HEK293 (cell line): ENCODE results near the gene CDC5L.

ENCODE experiments used
- CTCF ChIA-PET: fragments of 350-600 bp; formaldehyde crosslinking; extraction: SDS; loops from one replicate; lab custom pipeline; 2021; ENCODE audit warnings: antibody characterized with exemption; lab: Yijun Ruan, JAX
- POLR2A ChIA-PET: fragments of 300-600 bp; formaldehyde crosslinking; extraction: SDS; loops from one replicate; lab custom pipeline; 2020; ENCODE audit warnings: antibody characterized with exemption, inconsistent platforms; lab: Yijun Ruan, JAX
- H3K27ac ChIP-seq: fragments of 200-500 bp; sonication (Bioruptor generic); 2 replicates; pipeline ENCODE4 v1.5.1; 2014; ENCODE audit warnings: low read depth, low read length, control low read depth, inconsistent platforms; ENCODE audit errors: extremely low read depth
- H3K36me3 ChIP-seq, 2 experiments: fragments of 200-500 bp in 1 of 2; sonication (Bioruptor generic) in 1 of 2; 1 replicate in 1 of 2; 2 replicates in 1 of 2; pipeline ENCODE4 v1.5.1; 2014 to 2017; ENCODE audit warnings: inconsistent platforms in 2 of 2, low read length in 2 of 2; ENCODE audit not compliant: control insufficient read depth in 2 of 2, insufficient read depth in 1 of 2
- H3K4me1 ChIP-seq: fragments of 200-500 bp; sonication (Bioruptor generic); 2 replicates; pipeline ENCODE4 v1.5.1; 2014; ENCODE audit warnings: mild to moderate bottlenecking, low read length, inconsistent platforms; ENCODE audit not compliant: control insufficient read depth, insufficient read depth
- H3K4me3 ChIP-seq: 2 replicates; pipeline ENCODE4 v1.5.1; 2011; ENCODE audit warnings: low read depth, mild to moderate bottlenecking, control low read depth, low read length, moderate library complexity
- H3K9me3 ChIP-seq: fragments of 200-500 bp; sonication (Bioruptor generic); 2 replicates; pipeline ENCODE4 v1.5.1; 2014; ENCODE audit warnings: low read depth, low read length, inconsistent platforms; ENCODE audit not compliant: control insufficient read depth, insufficient read depth
- CTCF ChIP-seq: fragments of 450-650 bp; formaldehyde crosslinking; IDR thresholded peaks from 2 replicates; pipeline ENCODE4 v1.5.1; 2016; ENCODE audit warnings: missing biosample characterization, missing genetic modification characterization
- ZBTB11 ChIP-seq: fragments of 450-650 bp; formaldehyde crosslinking; conservative IDR thresholded peaks from 2 replicates; pipeline ENCODE4 v1.5.1; 2016; ENCODE audit warnings: low read depth, missing biosample characterization, missing genetic modification characterization
- ZBTB17 ChIP-seq: fragments of 450-650 bp; formaldehyde crosslinking; IDR thresholded peaks from 2 replicates; pipeline ENCODE4 v1.5.1; 2016; ENCODE audit warnings: missing biosample characterization, missing genetic modification characterization
- ZFP41 ChIP-seq: fragments of 450-650 bp; formaldehyde crosslinking; IDR thresholded peaks from 2 replicates; pipeline ENCODE4 v1.5.1; 2016; ENCODE audit warnings: missing biosample characterization, missing genetic modification characterization, borderline replicate concordance
- ZIC2 ChIP-seq: fragments of 450-650 bp; formaldehyde crosslinking; IDR thresholded peaks from 2 replicates; pipeline ENCODE4 v1.5.1; 2016; ENCODE audit warnings: missing biosample characterization, missing genetic modification characterization
- ZNF2 ChIP-seq: fragments of 450-650 bp; formaldehyde crosslinking; IDR thresholded peaks from 2 replicates; pipeline ENCODE4 v1.5.1; 2016; ENCODE audit warnings: missing biosample characterization, missing genetic modification characterization
- ZNF239 ChIP-seq: fragments of 450-650 bp; formaldehyde crosslinking; IDR thresholded peaks from 2 replicates; pipeline ENCODE4 v1.5.1; 2016; ENCODE audit warnings: missing biosample characterization, missing genetic modification characterization
- ZNF248 ChIP-seq: fragments of 450-650 bp; formaldehyde crosslinking; IDR thresholded peaks from 2 replicates; pipeline ENCODE4 v1.5.1; 2017; ENCODE audit warnings: missing biosample characterization, missing genetic modification characterization
- ZNF280C ChIP-seq: fragments of 450-650 bp; formaldehyde crosslinking; IDR thresholded peaks from 2 replicates; pipeline ENCODE4 v1.5.1; 2016; ENCODE audit warnings: missing biosample characterization, missing genetic modification characterization
- ZNF324 ChIP-seq: fragments of 450-650 bp; formaldehyde crosslinking; IDR thresholded peaks from 2 replicates; pipeline ENCODE4 v1.5.1; 2016; ENCODE audit warnings: missing biosample characterization, missing genetic modification characterization
- ZNF335 ChIP-seq: fragments of 450-650 bp; formaldehyde crosslinking; conservative IDR thresholded peaks from 2 replicates; pipeline ENCODE4 v1.5.1; 2016; ENCODE audit warnings: missing biosample characterization, missing genetic modification characterization
- ZNF404 ChIP-seq: fragments of 450-650 bp; formaldehyde crosslinking; IDR thresholded peaks from 2 replicates; pipeline ENCODE4 v1.5.1; 2017; ENCODE audit warnings: missing biosample characterization, missing genetic modification characterization
- ZNF423 ChIP-seq: fragments of 450-650 bp; formaldehyde crosslinking; IDR thresholded peaks from 2 replicates; pipeline ENCODE4 v1.5.1; 2016; ENCODE audit warnings: missing biosample characterization, missing genetic modification characterization
- ZNF449 ChIP-seq: fragments of 450-650 bp; formaldehyde crosslinking; IDR thresholded peaks from 2 replicates; pipeline ENCODE4 v1.5.1; 2017; ENCODE audit warnings: missing biosample characterization, mild to moderate bottlenecking, missing genetic modification characterization, moderate library complexity
- ZNF585B ChIP-seq: fragments of 450-650 bp; formaldehyde crosslinking; IDR thresholded peaks from 2 replicates; pipeline ENCODE4 v1.5.1; 2016; ENCODE audit warnings: missing biosample characterization, missing genetic modification characterization
- ZNF639 ChIP-seq: fragments of 450-650 bp; formaldehyde crosslinking; IDR thresholded peaks from 2 replicates; pipeline ENCODE4 v1.5.1; 2016; ENCODE audit warnings: missing biosample characterization, missing genetic modification characterization
- ZNF654 ChIP-seq: fragments of 450-650 bp; formaldehyde crosslinking; IDR thresholded peaks from 2 replicates; pipeline ENCODE4 v1.5.1; 2016; ENCODE audit warnings: low read depth, missing biosample characterization, missing genetic modification characterization
- ZNF664 ChIP-seq: fragments of 450-650 bp; formaldehyde crosslinking; IDR thresholded peaks from 2 replicates; pipeline ENCODE4 v1.5.1; 2016; ENCODE audit warnings: missing biosample characterization, missing genetic modification characterization
- ZNF843 ChIP-seq: fragments of 450-650 bp; formaldehyde crosslinking; IDR thresholded peaks from 2 replicates; pipeline ENCODE4 v1.5.1; 2016; ENCODE audit warnings: missing biosample characterization, missing genetic modification characterization

CDC5L gene

GRCh38 chr6:44338228-44339122, 49.0 kb upstream of the CDC5L start:
- H3K4me1 ChIP-seq, result no peaks in the 10 kb centered on the region; the same call in 1 of the 2 replicates
- H3K4me3 ChIP-seq, result no peak overlapping the region
- H3K27ac ChIP-seq, result no peak overlapping the region
- no peak for TF ChIP-seq ZNF449 (tag by site-specific recombination)
- TF ChIP-seq ZNF654 (tag by site-specific recombination), result peak; percentile 87
- no peak for TF ChIP-seq ZNF248 (tag by site-specific recombination)
- 0 out of 2 replicates have a peak, but pooled peaks have one; percentile 30 for TF ChIP-seq ZNF335 (tag by site-specific recombination)
- no peak for TF ChIP-seq ZNF585B
- TF ChIP-seq ZNF843, result no peak
- peak; percentile 48; the same call in 1 of the 2 replicates for TF ChIP-seq ZNF2 (tag by site-specific recombination)
- no peak for TF ChIP-seq ZNF423 (tag by site-specific recombination)
- peak; percentile 38 for TF ChIP-seq ZIC2 (tag by site-specific recombination)
- TF ChIP-seq ZNF280C (tag by site-specific recombination), result no peak
- no peak for TF ChIP-seq ZBTB11 (tag by site-specific recombination)
- no peak for TF ChIP-seq ZNF239
- peak; percentile 78 for TF ChIP-seq CTCF
- TF ChIP-seq ZFP41 (tag by site-specific recombination), result no peak
- TF ChIP-seq ZBTB17, result peak; percentile 42; the same call in 1 of the 2 replicates
- no peak for TF ChIP-seq ZNF404 (tag by site-specific recombination)
- 0 out of 2 replicates have a peak, but pooled peaks have one; percentile 42 for TF ChIP-seq ZNF664 (tag by site-specific recombination)
- no peak for TF ChIP-seq ZNF639 (tag by site-specific recombination)
- TF ChIP-seq ZNF324 (tag by site-specific recombination), result no peak
- no peaks in the 10 kb centered on the region for H3K9me3 ChIP-seq
- ChIA-PET POLR2A (interaction anchor here (0.6 to 1.5 kb wide), 4 partner anchors 17 to 1302 kb away, joined by 3 to 4 read pairs (median 3); partner anchors contain the start of gene HSP90AB1), CTCF (interaction anchor here (0.5 to 10.4 kb wide), 52 partner anchors 8 to 1729 kb away, joined by 3 to 208 read pairs (median 4); partner anchors contain the start of genes AARS2, HSP90AB1, NFKBIE and SLC35B2)
- H3K36me3 ChIP-seq, result no peaks in the 10 kb centered on the region
